Right lobe of liver (tissue), 4 donors: Measurements from ENCODE around the gene STAC3.

Experiments used
- POLR2A ChIP-seq: fragments of 450-650 bp; IDR thresholded peaks from one replicate; pipeline ENCODE4 v1.6.1; 2017; ENCODE audit warnings: antibody characterized with exemption, mild to moderate bottlenecking
- TF ChIP-seq, protein P1 (sequence below), 4 donors: fragments of 200-600 bp in 3 of 4; fragments of 450-650 bp in 1 of 4; IDR thresholded peaks; one replicate each; pipeline versions ENCODE4 v1.5.1 to v1.8.0; 2016 to 2022; ENCODE audit warnings: antibody characterized with exemption in 4 of 4, mild to moderate bottlenecking in 2 of 4
- donor health status: DM: no; HTN: no; CAD: no.
- donor health status: DM: no; HTN: no; CAD: no.
- donor health status: DM: no; HTN: yes; CAD: no.

DNA sequence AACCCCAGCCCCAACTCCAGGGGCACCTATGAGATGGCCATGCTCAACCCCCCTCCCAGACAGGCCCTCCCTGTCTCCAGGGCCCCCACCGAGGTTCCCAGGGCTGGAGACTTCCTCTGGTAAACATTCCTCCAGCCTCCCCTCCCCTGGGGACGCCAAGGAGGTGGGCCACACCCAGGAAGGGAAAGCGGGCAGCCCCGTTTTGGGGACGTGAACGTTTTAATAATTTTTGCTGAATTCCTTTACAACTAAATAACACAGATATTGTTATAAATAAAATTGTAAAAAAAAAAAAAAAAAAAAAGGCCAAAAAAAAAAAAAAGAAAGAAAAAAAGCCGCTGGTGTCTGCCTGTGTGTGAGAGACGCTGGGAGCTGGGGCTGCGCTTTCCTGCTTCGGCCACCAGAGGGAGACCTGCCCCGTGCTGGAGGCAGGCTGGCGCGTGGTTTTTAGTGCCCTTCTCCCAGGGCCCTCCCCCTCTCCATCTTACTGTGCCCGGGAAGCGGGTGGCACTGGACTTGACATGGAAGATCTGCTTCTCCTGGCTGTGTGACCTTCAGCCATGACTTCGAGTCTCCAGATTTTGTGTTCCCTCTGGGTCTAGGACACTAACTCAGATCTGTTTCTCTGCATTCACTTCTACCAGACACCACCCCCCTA lies 37.8 kb downstream of the STAC3 start:
- TF ChIP-seq, protein P1, sequence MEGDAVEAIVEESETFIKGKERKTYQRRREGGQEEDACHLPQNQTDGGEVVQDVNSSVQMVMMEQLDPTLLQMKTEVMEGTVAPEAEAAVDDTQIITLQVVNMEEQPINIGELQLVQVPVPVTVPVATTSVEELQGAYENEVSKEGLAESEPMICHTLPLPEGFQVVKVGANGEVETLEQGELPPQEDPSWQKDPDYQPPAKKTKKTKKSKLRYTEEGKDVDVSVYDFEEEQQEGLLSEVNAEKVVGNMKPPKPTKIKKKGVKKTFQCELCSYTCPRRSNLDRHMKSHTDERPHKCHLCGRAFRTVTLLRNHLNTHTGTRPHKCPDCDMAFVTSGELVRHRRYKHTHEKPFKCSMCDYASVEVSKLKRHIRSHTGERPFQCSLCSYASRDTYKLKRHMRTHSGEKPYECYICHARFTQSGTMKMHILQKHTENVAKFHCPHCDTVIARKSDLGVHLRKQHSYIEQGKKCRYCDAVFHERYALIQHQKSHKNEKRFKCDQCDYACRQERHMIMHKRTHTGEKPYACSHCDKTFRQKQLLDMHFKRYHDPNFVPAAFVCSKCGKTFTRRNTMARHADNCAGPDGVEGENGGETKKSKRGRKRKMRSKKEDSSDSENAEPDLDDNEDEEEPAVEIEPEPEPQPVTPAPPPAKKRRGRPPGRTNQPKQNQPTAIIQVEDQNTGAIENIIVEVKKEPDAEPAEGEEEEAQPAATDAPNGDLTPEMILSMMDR (IDR thresholded peaks at IDR 0.05), result peak; percentile 87 to 94 (median 90)
- no peak for TF ChIP-seq POLR2A
